Measurements from ENCODE around the gene SMIM13.
"Not testable (repeated sequence)": the region's sequence is repeated elsewhere in the genome, so short reads cannot be mapped to it uniquely, and the experiment has no call there.

SMIM13 gene

GRCh38 chr6:11108726-11109125 lies 15.1 kb downstream of the SMIM13 start:
- H3K4me3 ChIP-seq (ENCODE audit: low read depth, low read length), result no peak overlapping the region
- TF ChIP-seq CTCF (IDR thresholded peaks at IDR 0.05; ENCODE audit: low read depth, low read length), result no peak

- TF ChIP-seq CTCF (IDR thresholded peaks at IDR 0.05; ENCODE audit: low read depth, low read length), result no peak
These were observed 17.5 kb downstream of the SMIM13 start, which contains the start of gene ERVFRD-1 for GRCh38 chr6:11110921-11111768. Gene ERVFRD-1 (minus strand): TSS chr6:11111725. CDS start chr6:11105310, 6,415 bp downstream.

GRCh38 chr6:11111769-11112437 lies 18.3 kb downstream of the SMIM13 start:
- no peak overlapping the region for H3K4me3 ChIP-seq (ENCODE audit: low read depth, low read length)
- no peak for TF ChIP-seq CTCF (IDR thresholded peaks at IDR 0.05; ENCODE audit: low read depth, low read length)

More at GRCh38 chr6:11110921-11111768, 17.5 kb downstream of the SMIM13 start, which contains the start of gene ERVFRD-1:
- H3K4me3 ChIP-seq (ENCODE audit: low read depth, low read length), result no peak within 1 kb of the TSS

- no peak for TF ChIP-seq CTCF (IDR thresholded peaks at IDR 0.05; ENCODE audit: low read depth, low read length)
- H3K4me3 ChIP-seq (ENCODE audit: low read depth, low read length), result no peak overlapping the region
These were observed 19.4 kb downstream of the SMIM13 start for GRCh38 chr6:11113038-11113437.

- not testable (repeated sequence) for H3K4me3 ChIP-seq (ENCODE audit: low read depth, low read length)
These were observed 22.3 kb downstream of the SMIM13 start for GRCh38 chr6:11115808-11116536.

GRCh38 chr6:11120271-11121005 lies 26.8 kb downstream of the SMIM13 start:
- no peak overlapping the region for H3K4me3 ChIP-seq (ENCODE audit: low read depth, low read length)
- TF ChIP-seq CTCF (IDR thresholded peaks at IDR 0.05; ENCODE audit: low read depth, low read length), result no peak

GRCh38 chr6:11121851-11122250 lies 28.2 kb downstream of the SMIM13 start:
- no peak for TF ChIP-seq CTCF (IDR thresholded peaks at IDR 0.05; ENCODE audit: low read depth, low read length)
- no peak overlapping the region for H3K4me3 ChIP-seq (ENCODE audit: low read depth, low read length)

All from WI38 (cell line).